Psoas muscle (tissue), 8 donors: Measurements from ENCODE around the gene C11orf21. TPM values are rescaled to one million over a fixed set of nuclear protein-coding genes. Genes with fewer than 3 reads are reported as not detected.

Source experiments
- ATAC-seq, 4 donors: fragments of 200-7000 bp; cut with Tn5 transposase; one replicate each; pipeline ENCODE4 v1.9.1; 2020; ENCODE audit warnings: moderate library complexity in 3 of 4, mild to moderate bottlenecking in 2 of 4
- DNase-seq, 2 donors: peaks; one replicate each; pipeline ENCODE4 v3.0.0-alpha.2; 2020
- H3K27ac ChIP-seq: fragments of 200-600 bp; one replicate; pipeline ENCODE4 v1.8.0; 2022
- H3K27me3 ChIP-seq, 3 donors: fragments of 200-600 bp in 1 of 3; one replicate each; pipeline versions ENCODE4 v1.6.1 to v1.8.0; 2013 to 2022; ENCODE audit warnings: low read length in 2 of 3, mild to moderate bottlenecking in 2 of 3, moderate library complexity in 1 of 3; ENCODE audit not compliant: insufficient read depth in 3 of 3
- H3K36me3 ChIP-seq, 2 donors: fragments of 200-600 bp in 1 of 2; one replicate each; pipeline versions ENCODE4 v1.6.1 to v1.8.0; 2013 to 2022; ENCODE audit warnings: low read depth in 1 of 2, mild to moderate bottlenecking in 1 of 2, moderate library complexity in 1 of 2; ENCODE audit not compliant: insufficient read depth in 1 of 2
- H3K4me1 ChIP-seq: fragments of 200-600 bp; one replicate; pipeline ENCODE4 v1.8.0; 2022
- H3K4me3 ChIP-seq: fragments of 200-600 bp; one replicate; pipeline ENCODE4 v1.8.0; 2022; ENCODE audit warnings: mild to moderate bottlenecking
- H3K9me3 ChIP-seq: fragments of 200-600 bp; one replicate; pipeline ENCODE4 v1.8.0; 2022
- WGBS, 3 donors: extraction: QIAGEN DNeasy Blood & Tissue Kit; methylation state at CpG; one replicate each; pipeline versions ENCODE4 v1.1.6 to v1.1.7; 2013; 5-methylcytosine and 5-hydroxymethylcytosine counted together
- intact Hi-C, 2 donors: fragments of 100-400 bp; cut with DNase I; formaldehyde crosslinking; loops; one replicate each; pipeline versions ENCODE4 v1.11.0 to v1.14.2; 2022
- polyA plus RNA-seq, 3 donors: library from polyadenylated mRNA; stranded (reverse); fragments of 200-250 nt; gene quantifications; one replicate each; pipeline ENCODE4 v1.2.3, GENCODE V29; 2013
- total RNA-seq, 4 donors: library from RNA; stranded (reverse); fragmentation: NEBNext Ultra II Directional in 2 of 4; extraction: Animal tissue kit (Norgen Biotek cat#: 25700) in 2 of 4; gene quantifications; one replicate each; pipeline versions ENCODE4 v1.2.1 to v1.2.4, GENCODE V29; 2021 to 2023
- TF ChIP-seq, protein P1 (sequence below): fragments of 200-600 bp; IDR thresholded peaks from one replicate; pipeline ENCODE4 v1.8.0; 2022; ENCODE audit warnings: antibody characterized with exemption
- donor health status: healthy with polysubstance abuse.
- donor health status: DM: no; HTN: no; CAD: no; lungs with moderate emphysema.
- donor health status: Bipolar disorder and iron deficiency.
- donor health status: healthy.
- donor health status: DM: yes; HTN: yes; CAD: no.
- donor health status: DM: no; HTN: no; CAD: no.
- donor health status: DM: no; HTN: no; CAD: no.
- donor health status: DM: yes; HTN: yes; CAD: no.

The C11orf21 gene
- total and polyA plus RNA-seq, 7 donors = 0.04 to 0.40 (median 0.20) TPM; not detected in 1

DNA sequence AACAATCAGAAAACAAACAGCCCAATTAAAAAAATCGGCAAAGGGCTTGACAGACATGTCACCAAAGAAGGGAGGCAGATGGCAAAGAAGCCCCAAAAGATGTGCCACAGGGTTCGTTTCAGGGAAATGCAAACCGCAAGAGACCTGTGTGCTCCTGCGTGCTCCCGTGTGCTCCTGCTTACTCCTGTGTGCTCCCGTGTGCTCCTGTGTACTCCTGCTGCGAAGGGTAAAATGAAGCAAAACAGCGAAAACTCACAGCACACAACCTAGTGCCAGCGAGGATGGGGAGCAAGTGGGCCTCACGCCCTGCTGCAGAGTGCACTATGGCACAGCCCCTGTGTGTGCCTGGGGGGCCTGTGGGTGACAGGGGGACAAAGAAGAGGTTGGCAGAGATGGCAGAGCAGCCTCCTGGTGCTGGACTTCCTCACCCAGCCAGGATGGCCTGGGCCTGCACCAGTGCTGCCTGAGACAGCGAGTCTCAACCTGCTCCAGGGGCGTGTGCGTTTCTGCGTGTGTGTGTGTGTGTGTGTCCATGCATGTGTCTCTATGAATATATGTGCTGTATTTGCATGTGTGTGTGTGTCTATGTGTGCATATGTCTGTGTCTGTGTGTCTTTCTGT, 45.3 kb downstream of the C11orf21 start:
- Histone ChIP-seq H3K36me3 (no peaks in the 10 kb centered on the region), H3K27me3 (peaks cover 0 to 26% (median 6%) of the 10 kb centered on the region in 3 donors), H3K9me3 (no peaks in the 10 kb centered on the region), H3K4me3 (no peak overlapping the region), H3K27ac (no peak overlapping the region), H3K4me1 (no peaks in the 10 kb centered on the region)
- 78 to 83% (median 83%) methylated on average over 14 of the region's 14 CpGs for WGBS, 3 donors
- no peak for DNase-seq
- TF ChIP-seq, protein P1, sequence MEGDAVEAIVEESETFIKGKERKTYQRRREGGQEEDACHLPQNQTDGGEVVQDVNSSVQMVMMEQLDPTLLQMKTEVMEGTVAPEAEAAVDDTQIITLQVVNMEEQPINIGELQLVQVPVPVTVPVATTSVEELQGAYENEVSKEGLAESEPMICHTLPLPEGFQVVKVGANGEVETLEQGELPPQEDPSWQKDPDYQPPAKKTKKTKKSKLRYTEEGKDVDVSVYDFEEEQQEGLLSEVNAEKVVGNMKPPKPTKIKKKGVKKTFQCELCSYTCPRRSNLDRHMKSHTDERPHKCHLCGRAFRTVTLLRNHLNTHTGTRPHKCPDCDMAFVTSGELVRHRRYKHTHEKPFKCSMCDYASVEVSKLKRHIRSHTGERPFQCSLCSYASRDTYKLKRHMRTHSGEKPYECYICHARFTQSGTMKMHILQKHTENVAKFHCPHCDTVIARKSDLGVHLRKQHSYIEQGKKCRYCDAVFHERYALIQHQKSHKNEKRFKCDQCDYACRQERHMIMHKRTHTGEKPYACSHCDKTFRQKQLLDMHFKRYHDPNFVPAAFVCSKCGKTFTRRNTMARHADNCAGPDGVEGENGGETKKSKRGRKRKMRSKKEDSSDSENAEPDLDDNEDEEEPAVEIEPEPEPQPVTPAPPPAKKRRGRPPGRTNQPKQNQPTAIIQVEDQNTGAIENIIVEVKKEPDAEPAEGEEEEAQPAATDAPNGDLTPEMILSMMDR = no peak
- ATAC-seq = no peak
- intact Hi-C loops = no loop called here

DNA sequence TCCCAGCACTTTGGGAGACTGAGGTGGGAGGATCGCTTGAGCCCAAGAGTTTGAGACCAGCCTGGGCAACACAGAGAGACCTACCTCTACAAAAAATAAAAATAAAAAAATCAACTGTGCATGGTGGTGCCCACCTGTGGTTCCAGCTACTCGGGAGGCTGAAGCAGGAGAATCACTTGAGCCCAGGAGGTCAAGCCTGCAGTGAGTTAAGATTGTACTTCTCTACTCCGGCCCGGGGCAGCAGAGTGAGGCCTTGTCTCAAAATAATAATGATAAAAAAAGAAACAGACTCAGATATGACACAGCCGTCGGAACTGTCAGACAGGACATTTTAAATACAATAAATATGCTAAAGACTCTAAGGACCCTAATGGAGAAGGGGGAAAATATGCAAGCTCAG, 49.7 kb downstream of the C11orf21 start:
- Histone ChIP-seq H3K27ac (no peak overlapping the region), H3K36me3 (no peaks in the 10 kb centered on the region), H3K9me3 (no peaks in the 10 kb centered on the region), H3K4me3 (no peak overlapping the region), H3K27me3 (peaks cover 0 to 12% (median 0%) of the 10 kb centered on the region in 3 donors), H3K4me1 (no peaks in the 10 kb centered on the region)
- DNase-seq (no peak), ATAC-seq (no peak)
- TF ChIP-seq, protein P1 = no peak
- intact Hi-C loops = no loop called here
- 84 to 89% (median 87%) methylated on average over 6 of the region's 6 CpGs for WGBS, 3 donors

DNA sequence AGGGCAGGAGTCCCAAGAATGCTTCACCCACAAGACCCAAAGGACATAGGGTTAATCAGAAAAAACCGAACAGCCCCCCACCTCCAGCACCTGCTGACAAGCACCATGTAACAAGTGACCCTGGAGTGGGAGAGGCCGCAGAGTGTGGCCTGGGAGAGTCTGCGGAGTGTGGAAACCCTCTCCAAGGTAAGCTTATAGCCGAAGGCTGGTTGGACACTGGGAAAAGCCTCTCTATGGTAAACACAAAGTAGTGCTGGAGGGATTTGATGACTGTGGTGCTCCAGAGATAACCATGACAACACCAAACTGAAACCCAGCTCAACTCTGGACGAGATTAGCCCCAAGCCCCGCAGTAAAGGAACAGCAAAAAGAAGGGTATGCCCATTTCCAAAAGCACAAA, 50.6 kb downstream of the C11orf21 start:
- Histone ChIP-seq H3K9me3 (no peaks in the 10 kb centered on the region), H3K27me3 (peaks cover 0 to 12% (median 0%) of the 10 kb centered on the region in 3 donors), H3K36me3 (no peaks in the 10 kb centered on the region), H3K4me1 (no peaks in the 10 kb centered on the region), H3K4me3 (no peak overlapping the region), H3K27ac (no peak overlapping the region)
- TF ChIP-seq, protein P1 = no peak
- DNase-seq = no peak
- intact Hi-C loops = no loop called here
- no peak for ATAC-seq
- 88 to 95% (median 92%) methylated on average over 6 of the region's 6 CpGs for WGBS, 3 donors

DNA sequence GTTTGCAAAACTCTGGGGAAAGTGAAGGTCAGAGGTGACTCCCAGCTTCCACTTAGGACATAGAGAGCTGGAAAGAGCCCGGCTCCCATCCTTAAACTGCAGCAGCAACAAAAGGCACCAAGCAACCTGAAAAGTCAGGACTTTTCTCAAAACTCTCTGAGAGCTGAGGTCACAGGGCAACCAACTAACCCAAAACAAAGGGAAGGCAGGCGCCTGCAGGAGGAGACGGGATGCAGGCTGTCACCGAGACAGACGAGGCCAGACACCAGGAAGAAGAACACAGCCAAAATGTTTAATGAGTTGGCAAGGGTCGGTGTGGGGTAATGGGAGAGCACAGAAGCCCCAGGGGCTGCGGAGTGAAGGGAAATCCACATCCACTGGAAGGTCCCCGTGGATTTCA, 51.2 kb downstream of the C11orf21 start:
- ATAC-seq (no peak), DNase-seq (no peak)
- H3K4me3 ChIP-seq = no peak overlapping the region
- no peaks in the 10 kb centered on the region for H3K9me3 ChIP-seq
- no peak overlapping the region for H3K27ac ChIP-seq
- H3K36me3 ChIP-seq = no peaks in the 10 kb centered on the region
- H3K4me1 ChIP-seq = no peaks in the 10 kb centered on the region
- intact Hi-C loops = no loop called here
- TF ChIP-seq, protein P1 = no peak
- H3K27me3 ChIP-seq = peaks cover 0 to 12% (median 0%) of the 10 kb centered on the region in 3 donors
- 62 to 69% (median 65%) methylated on average over 8 of the region's 8 CpGs for WGBS, 3 donors

DNA sequence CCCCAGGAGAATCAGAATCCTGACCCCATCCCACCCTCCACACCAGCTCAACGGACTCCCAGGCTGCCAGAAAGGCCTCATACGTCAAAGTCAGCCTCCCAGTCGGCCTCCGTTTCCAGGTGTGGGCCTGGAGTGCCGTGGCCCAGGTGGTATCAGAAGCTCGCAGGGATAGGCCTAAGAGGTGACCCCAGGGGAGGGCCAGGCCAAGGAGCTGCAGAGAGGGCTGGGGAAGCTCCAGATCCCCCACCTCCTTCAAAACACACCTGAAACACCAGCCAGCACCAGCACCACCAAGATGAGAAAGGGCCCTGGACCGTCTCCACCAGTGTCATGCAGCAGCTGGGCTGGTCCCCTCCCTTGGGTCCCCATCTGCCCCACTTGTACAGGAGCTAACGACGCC, 51.7 kb downstream of the C11orf21 start:
- intact Hi-C loops = no loop called here
- Histone ChIP-seq H3K27me3 (peaks cover 0 to 12% (median 0%) of the 10 kb centered on the region in 3 donors), H3K36me3 (no peaks in the 10 kb centered on the region), H3K4me3 (no peak overlapping the region), H3K9me3 (no peaks in the 10 kb centered on the region), H3K27ac (no peak overlapping the region), H3K4me1 (no peaks in the 10 kb centered on the region)
- ATAC-seq (no peak), DNase-seq (no peak)
- TF ChIP-seq, protein P1 = no peak
- WGBS, 3 donors = 79 to 82% (median 80%) methylated on average over 9 of the region's 9 CpGs
